Thyroid gland (tissue), 4 donors: ENCODE data around the gene ARHGEF6. TPM values are rescaled to one million over a fixed set of nuclear protein-coding genes. Genes with fewer than 3 reads are reported as not detected.

ENCODE experiments used
- DNase-seq, 2 donors: peaks; one replicate each; pipeline ENCODE4 v3.0.0-alpha.2; 2019
- H3K27ac ChIP-seq, 3 donors: fragments of 200-600 bp; sonication (generic); 1 replicate in 2 of 3; 2 replicates in 1 of 3; pipeline ENCODE4 v1.5.1; 2016 to 2019; ENCODE audit warnings: mild to moderate bottlenecking in 1 of 3, moderate library complexity in 1 of 3
- H3K27me3 ChIP-seq: fragments of 200-600 bp; sonication (generic); one replicate; pipeline ENCODE4 v1.5.1; 2019
- H3K36me3 ChIP-seq, 2 donors: fragments of 200-600 bp; sonication (generic); one replicate each; pipeline ENCODE4 v1.5.1; 2016 to 2019
- H3K4me1 ChIP-seq, 2 donors: fragments of 200-600 bp; sonication (generic); one replicate each; pipeline ENCODE4 v1.5.1; 2017 to 2019
- H3K4me3 ChIP-seq, 3 donors: fragments of 200-600 bp; sonication (generic); replicated peaks in 1 of 3; 1 replicate in 2 of 3; 2 replicates in 1 of 3; pipeline ENCODE4 v1.5.1; 2016; ENCODE audit warnings: mild to moderate bottlenecking in 1 of 3
- H3K9me3 ChIP-seq: fragments of 200-600 bp; sonication (generic); one replicate; pipeline ENCODE4 v1.5.1; 2017
- POLR2A ChIP-seq, 2 donors: fragments of 450-650 bp; IDR thresholded peaks; one replicate each; pipeline ENCODE4 v1.6.1; 2017; ENCODE audit warnings: antibody characterized with exemption in 2 of 2, mild to moderate bottlenecking in 2 of 2, moderate library complexity in 1 of 2
- WGBS, 2 donors: methylation state at CpG; one replicate each; pipeline ENCODE4 v1.1.5; 2017; 5-methylcytosine and 5-hydroxymethylcytosine counted together
- intact Hi-C: fragments of 100-400 bp; cut with DNase I; formaldehyde crosslinking; loops from one replicate; pipeline ENCODE4 v1.15.1; 2023
- total RNA-seq, 4 donors: library from RNA; depleted of rRNA; stranded (reverse); fragments of >200 nt; gene quantifications; one replicate each; pipeline ENCODE4 v1.2.3, GENCODE V29; 2016
- TF ChIP-seq, protein P1 (sequence below), 6 experiments: fragments of 200-600 bp in 3 of 6; fragments of 450-650 bp in 3 of 6; sonication (generic) in 3 of 6; IDR thresholded peaks; one replicate each; pipeline ENCODE4 v1.5.1; 2016 to 2019; ENCODE audit warnings: antibody characterized with exemption in 6 of 6, mild to moderate bottlenecking in 2 of 6, inconsistent platforms in 1 of 6, moderate library complexity in 1 of 6

Gene ARHGEF6, protein sequence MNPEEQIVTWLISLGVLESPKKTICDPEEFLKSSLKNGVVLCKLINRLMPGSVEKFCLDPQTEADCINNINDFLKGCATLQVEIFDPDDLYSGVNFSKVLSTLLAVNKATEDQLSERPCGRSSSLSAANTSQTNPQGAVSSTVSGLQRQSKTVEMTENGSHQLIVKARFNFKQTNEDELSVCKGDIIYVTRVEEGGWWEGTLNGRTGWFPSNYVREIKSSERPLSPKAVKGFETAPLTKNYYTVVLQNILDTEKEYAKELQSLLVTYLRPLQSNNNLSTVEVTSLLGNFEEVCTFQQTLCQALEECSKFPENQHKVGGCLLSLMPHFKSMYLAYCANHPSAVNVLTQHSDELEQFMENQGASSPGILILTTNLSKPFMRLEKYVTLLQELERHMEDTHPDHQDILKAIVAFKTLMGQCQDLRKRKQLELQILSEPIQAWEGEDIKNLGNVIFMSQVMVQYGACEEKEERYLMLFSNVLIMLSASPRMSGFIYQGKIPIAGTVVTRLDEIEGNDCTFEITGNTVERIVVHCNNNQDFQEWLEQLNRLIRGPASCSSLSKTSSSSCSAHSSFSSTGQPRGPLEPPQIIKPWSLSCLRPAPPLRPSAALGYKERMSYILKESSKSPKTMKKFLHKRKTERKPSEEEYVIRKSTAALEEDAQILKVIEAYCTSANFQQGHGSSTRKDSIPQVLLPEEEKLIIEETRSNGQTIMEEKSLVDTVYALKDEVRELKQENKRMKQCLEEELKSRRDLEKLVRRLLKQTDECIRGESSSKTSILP
- total RNA-seq: 10 to 100 TPM in 1 of 4 donors, 1 to 10 TPM in 3; 3.5 to 12.0 (median 6.4) TPM

DNA sequence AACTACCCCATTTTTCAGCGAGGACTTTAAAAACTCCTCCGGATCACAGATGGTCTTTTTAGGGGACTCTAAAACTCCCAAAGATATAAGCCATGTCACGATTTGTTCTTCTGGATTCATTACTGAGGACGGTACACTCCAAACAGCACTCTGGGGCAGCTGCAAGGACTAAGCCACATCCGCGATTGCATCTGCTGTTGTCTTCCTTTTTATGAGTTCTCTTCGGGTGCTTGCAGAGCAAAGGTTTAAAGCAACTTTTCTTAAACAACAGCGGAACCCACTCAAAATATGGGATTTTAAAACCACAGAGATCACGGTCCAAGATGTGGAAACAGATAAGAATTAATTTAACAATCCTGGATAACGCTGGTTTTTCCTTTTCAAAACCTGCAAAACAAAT, at the start of gene ARHGEF6:
Gene ARHGEF6 (minus strand): TSS at position 170 of the 400 bp plus-strand sequence. CDS start 50 bp downstream, at position 120.
- no peaks in the 10 kb centered on the region for H3K27me3 ChIP-seq
- intact Hi-C loops: no loop called here
- no peak within 1 kb of the TSS for H3K4me3 ChIP-seq
- WGBS, 2 donors: 45 to 55% methylated on average over 10 of the region's 10 CpGs
- no peak for DNase-seq
- H3K36me3 ChIP-seq: no peaks in the 10 kb centered on the region
- no peak for TF ChIP-seq POLR2A (IDR thresholded peaks at IDR 0.05)
- TF ChIP-seq, protein P1, sequence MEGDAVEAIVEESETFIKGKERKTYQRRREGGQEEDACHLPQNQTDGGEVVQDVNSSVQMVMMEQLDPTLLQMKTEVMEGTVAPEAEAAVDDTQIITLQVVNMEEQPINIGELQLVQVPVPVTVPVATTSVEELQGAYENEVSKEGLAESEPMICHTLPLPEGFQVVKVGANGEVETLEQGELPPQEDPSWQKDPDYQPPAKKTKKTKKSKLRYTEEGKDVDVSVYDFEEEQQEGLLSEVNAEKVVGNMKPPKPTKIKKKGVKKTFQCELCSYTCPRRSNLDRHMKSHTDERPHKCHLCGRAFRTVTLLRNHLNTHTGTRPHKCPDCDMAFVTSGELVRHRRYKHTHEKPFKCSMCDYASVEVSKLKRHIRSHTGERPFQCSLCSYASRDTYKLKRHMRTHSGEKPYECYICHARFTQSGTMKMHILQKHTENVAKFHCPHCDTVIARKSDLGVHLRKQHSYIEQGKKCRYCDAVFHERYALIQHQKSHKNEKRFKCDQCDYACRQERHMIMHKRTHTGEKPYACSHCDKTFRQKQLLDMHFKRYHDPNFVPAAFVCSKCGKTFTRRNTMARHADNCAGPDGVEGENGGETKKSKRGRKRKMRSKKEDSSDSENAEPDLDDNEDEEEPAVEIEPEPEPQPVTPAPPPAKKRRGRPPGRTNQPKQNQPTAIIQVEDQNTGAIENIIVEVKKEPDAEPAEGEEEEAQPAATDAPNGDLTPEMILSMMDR (IDR thresholded peaks at IDR 0.05): no peak
- H3K9me3 ChIP-seq: no peaks in the 10 kb centered on the region
- H3K4me1 ChIP-seq: no peaks in the 10 kb centered on the region
- no peak within 1 kb of the TSS for H3K27ac ChIP-seq

DNA sequence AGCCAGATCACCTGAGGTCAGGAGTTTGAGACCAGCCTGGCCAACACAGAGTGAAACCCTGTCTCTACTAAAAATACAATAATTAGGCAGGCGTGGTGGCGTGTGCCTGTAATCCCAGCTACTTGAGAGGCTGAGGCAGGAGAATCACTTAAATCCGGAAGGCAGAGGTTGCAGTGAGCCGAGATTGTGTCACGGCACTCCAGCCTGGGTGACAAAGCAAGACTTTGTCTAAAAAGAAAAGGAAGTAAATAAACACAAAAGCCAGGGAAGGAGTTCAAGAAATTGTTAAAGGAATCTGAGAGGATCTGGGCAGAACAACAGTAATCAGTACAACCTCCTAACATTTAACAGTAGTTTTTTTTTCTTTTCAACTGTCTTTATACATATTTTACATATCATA, 48.7 kb upstream of the ARHGEF6 start:
- intact Hi-C loops: no loop called here
- WGBS, 2 donors: 76 to 86% methylated on average over 5 of the region's 5 CpGs
- no peak for TF ChIP-seq POLR2A (IDR thresholded peaks at IDR 0.05)
- TF ChIP-seq, protein P1 (IDR thresholded peaks at IDR 0.05): no peak

DNA sequence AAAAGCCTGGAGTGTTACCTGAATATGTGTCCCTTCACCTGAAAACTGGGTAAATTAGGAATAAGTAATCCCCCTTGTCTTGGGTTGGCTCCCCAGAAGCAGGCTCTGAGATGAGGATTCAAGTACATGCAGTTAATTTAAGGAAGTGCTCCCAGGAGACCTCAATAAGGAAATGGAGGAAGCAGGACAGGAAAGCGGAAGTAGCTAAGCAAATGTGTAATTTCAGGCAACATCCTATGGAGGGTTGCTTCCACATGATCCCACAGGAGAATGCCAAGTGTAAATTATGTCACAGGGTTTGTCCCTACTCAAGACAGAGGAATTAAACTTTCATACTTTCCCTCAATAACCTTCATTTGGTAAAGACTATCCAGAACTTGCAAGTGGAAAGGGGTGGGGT, 48.1 kb upstream of the ARHGEF6 start:
- WGBS, 2 donors: 76 to 89% methylated on average over 1 of the region's 1 CpG
- intact Hi-C loops: no loop called here
- TF ChIP-seq POLR2A (IDR thresholded peaks at IDR 0.05): no peak
- TF ChIP-seq, protein P1 (IDR thresholded peaks at IDR 0.05): no peak

More for the DNA sequence above, 48.7 kb upstream of the ARHGEF6 start:
- Histone ChIP-seq H3K9me3 (no peaks in the 10 kb centered on the region), H3K4me1 (no peaks in the 10 kb centered on the region), H3K27me3 (no peaks in the 10 kb centered on the region), H3K36me3 (no peaks in the 10 kb centered on the region), H3K27ac (no peak overlapping the region), H3K4me3 (no peak overlapping the region)
- no peak for DNase-seq

DNA sequence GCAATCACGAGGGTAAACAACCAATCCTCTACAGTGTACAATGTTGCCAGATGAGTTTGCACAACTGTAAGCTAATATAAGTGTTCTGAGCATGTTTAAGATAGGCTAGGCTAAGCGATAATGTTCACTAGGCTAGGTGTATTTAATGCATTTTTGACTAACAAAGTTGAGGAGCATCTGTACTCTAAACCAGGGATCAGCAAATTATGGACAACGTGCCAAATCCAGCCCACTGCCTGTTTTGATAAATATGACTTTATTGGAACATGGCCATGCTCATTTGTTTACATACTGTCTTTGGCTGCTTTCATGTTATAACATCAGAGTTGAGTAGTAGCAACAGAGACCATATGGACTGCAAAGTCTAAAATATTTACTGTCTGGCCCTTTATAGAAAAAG, 46.3 kb upstream of the ARHGEF6 start:
- no peaks in the 10 kb centered on the region for H3K36me3 ChIP-seq
- no peak overlapping the region for H3K4me3 ChIP-seq
- H3K27ac ChIP-seq: no peak overlapping the region
- H3K27me3 ChIP-seq: no peaks in the 10 kb centered on the region
- intact Hi-C loops: no loop called here
- no peaks in the 10 kb centered on the region for H3K9me3 ChIP-seq
- DNase-seq: no peak
- no peaks in the 10 kb centered on the region for H3K4me1 ChIP-seq
- 56 to 72% methylated on average over 3 of the region's 3 CpGs for WGBS, 2 donors
- TF ChIP-seq, protein P1 (IDR thresholded peaks at IDR 0.05): no peak
- no peak for TF ChIP-seq POLR2A (IDR thresholded peaks at IDR 0.05)

More for the DNA sequence above, 48.1 kb upstream of the ARHGEF6 start:
- DNase-seq: no peak
- Histone ChIP-seq H3K36me3 (no peaks in the 10 kb centered on the region), H3K27me3 (no peaks in the 10 kb centered on the region), H3K27ac (no peak overlapping the region), H3K4me1 (no peaks in the 10 kb centered on the region), H3K4me3 (no peak overlapping the region), H3K9me3 (no peaks in the 10 kb centered on the region)

DNA sequence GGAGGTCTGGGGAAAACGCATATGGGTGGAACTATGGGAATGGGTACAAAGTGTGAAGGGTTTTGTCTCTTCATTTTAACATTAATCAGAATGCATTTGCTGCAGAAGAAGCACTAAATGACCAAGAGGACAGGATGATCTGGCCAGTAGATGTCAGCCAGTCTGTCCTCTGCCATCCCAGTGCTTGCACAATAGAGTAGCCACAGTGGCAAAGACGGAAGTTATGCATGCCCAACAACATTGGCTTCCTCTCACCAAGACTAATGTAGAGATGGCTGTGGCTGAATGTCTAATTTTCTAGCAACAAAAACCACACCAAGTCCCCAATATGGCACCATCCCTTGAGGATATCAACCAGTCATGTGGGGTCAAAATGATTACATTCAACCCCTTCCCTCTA, 45.0 kb upstream of the ARHGEF6 start:
- Histone ChIP-seq H3K36me3 (no peaks in the 10 kb centered on the region), H3K4me3 (no peak overlapping the region), H3K27ac (no peak overlapping the region), H3K27me3 (no peaks in the 10 kb centered on the region), H3K9me3 (no peaks in the 10 kb centered on the region), H3K4me1 (no peaks in the 10 kb centered on the region)
- TF ChIP-seq, protein P1 (IDR thresholded peaks at IDR 0.05): no peak
- TF ChIP-seq POLR2A (IDR thresholded peaks at IDR 0.05): no peak
- DNase-seq: no peak
- intact Hi-C loops: no loop called here
- 93 to 100% methylated on average over 2 of the region's 2 CpGs for whole genome bisulfite sequencing, 2 donors
